ENCODE data around the gene SLC7A5. TPM values are rescaled to one million over a fixed set of nuclear protein-coding genes. Genes with fewer than 3 reads are reported as not detected.

SLC7A5 gene
- total RNA-seq, 1 donor from 2014 or later, result 42.2 TPM

DNA sequence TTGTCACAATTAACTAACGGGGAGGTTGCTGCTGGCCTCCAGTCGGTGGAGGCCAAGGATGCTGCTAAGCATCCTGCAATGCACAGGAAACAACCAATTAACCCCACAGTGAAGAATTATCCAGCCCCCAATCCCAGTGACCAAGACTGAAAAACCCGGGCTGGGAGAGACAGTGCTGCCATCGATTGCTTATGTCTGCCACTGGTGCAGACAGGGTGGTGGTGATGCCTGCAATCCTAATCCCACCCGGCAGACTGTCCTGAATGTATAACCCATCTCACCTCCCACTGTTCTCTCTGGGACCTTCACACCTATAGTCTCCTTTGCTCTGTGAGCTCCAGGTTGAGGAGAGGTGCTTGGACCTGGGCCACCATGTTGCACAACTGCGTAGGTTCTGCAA, 61.2 kb downstream of the SLC7A5 start:
- Mint-ChIP-seq H3K27me3 (peaks cover 29% of the 10 kb centered on the region), H3K27ac (no peak overlapping the region), H3K36me3 (ENCODE audit: insufficient read depth) (no peaks in the 10 kb centered on the region), H3K4me1 (ENCODE audit: low read depth) (peaks cover 15% of the 10 kb centered on the region), H3K4me3 (ENCODE audit: low read depth) (no peak overlapping the region), H3K9me3 (ENCODE audit: low read depth) (no peaks in the 10 kb centered on the region)
- DNase-seq (ENCODE audit: low spot score, unreplicated experiment), result no peak
- TF ChIP-seq, protein P1, sequence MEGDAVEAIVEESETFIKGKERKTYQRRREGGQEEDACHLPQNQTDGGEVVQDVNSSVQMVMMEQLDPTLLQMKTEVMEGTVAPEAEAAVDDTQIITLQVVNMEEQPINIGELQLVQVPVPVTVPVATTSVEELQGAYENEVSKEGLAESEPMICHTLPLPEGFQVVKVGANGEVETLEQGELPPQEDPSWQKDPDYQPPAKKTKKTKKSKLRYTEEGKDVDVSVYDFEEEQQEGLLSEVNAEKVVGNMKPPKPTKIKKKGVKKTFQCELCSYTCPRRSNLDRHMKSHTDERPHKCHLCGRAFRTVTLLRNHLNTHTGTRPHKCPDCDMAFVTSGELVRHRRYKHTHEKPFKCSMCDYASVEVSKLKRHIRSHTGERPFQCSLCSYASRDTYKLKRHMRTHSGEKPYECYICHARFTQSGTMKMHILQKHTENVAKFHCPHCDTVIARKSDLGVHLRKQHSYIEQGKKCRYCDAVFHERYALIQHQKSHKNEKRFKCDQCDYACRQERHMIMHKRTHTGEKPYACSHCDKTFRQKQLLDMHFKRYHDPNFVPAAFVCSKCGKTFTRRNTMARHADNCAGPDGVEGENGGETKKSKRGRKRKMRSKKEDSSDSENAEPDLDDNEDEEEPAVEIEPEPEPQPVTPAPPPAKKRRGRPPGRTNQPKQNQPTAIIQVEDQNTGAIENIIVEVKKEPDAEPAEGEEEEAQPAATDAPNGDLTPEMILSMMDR (IDR thresholded peaks at IDR 0.05; ENCODE audit: unreplicated experiment), result no peak

DNA sequence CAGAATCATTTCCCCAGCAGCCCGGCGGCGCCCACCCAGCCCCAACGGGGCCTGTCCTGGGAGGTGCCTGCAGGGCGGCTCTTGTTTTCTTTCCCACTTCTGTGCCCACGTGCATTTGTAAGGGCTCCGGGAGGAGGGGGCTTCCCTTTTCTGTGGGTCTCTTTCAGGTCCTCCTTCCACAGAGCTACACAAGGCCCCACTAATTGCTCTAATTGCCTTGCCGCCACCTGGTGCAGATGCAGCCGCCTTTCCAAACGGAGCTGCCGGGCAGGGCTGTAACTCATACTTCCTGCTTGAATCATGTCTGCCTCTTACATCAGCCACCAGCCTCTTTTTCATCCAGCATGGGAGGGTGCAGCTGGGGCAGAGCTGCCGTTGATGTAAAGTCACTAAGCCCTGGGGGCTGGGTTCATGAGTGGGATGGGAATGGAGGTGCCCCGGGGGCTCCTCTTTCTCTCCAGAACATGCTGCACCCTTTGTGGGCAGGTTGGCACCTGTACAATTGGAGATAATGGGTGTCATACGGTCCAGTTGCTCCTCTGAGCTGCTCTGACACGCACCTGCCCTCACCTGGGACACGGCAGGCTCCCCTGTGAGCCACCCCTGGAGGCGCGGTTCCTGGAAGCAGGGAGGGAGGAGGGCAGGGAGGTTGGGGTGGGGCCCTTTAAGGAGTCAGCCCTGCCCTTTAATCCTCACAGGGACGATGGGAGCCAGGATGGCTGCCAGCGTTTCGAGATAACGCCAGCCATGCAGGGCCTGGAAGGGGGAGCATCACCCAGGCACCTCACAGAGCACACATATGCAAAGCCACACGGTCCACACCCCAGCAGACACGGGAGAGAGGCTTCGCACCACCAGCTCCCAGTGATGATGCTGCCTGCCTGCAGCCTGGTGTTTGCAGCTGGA, 62.4 kb downstream of the SLC7A5 start:
- H3K4me3 Mint-ChIP-seq (ENCODE audit: low read depth), result no peak overlapping the region
- no peaks in the 10 kb centered on the region for H3K36me3 Mint-ChIP-seq (ENCODE audit: insufficient read depth)
- peaks cover 10% of the 10 kb centered on the region for H3K4me1 Mint-ChIP-seq (ENCODE audit: low read depth)
- peaks cover 23% of the 10 kb centered on the region for H3K27me3 Mint-ChIP-seq
- H3K9me3 Mint-ChIP-seq (ENCODE audit: low read depth), result no peaks in the 10 kb centered on the region
- H3K27ac Mint-ChIP-seq, result no peak overlapping the region
- TF ChIP-seq, protein P1 (IDR thresholded peaks at IDR 0.05; ENCODE audit: unreplicated experiment), result no peak
- DNase-seq (ENCODE audit: low spot score, unreplicated experiment), result no peak

DNA sequence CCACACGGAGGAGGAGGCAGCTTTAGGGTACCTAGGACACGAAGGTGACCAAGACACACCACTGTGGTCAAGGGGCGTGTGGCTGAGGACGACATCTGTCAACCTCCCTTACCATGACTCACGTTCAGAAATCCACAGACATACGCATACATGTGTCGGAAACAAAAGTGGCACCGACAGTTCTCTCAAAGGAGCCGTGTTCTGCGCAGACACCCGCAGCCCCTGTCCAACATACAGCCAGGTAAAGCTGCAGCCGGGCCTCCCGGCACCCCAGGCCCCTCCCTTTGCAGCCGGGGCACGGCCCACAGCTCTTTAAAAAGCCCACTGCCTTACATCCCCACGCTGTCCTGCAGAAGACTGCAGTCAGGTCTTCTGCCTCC, 63.1 kb downstream of the SLC7A5 start:
- Mint-ChIP-seq H3K4me3 (ENCODE audit: low read depth) (no peak overlapping the region), H3K27me3 (peaks cover 19% of the 10 kb centered on the region), H3K36me3 (ENCODE audit: insufficient read depth) (no peaks in the 10 kb centered on the region), H3K9me3 (ENCODE audit: low read depth) (no peaks in the 10 kb centered on the region), H3K27ac (no peak overlapping the region), H3K4me1 (ENCODE audit: low read depth) (peaks cover 8% of the 10 kb centered on the region)
- no peak for DNase-seq (ENCODE audit: low spot score, unreplicated experiment)
- TF ChIP-seq, protein P1 (IDR thresholded peaks at IDR 0.05; ENCODE audit: unreplicated experiment), result no peak

DNA sequence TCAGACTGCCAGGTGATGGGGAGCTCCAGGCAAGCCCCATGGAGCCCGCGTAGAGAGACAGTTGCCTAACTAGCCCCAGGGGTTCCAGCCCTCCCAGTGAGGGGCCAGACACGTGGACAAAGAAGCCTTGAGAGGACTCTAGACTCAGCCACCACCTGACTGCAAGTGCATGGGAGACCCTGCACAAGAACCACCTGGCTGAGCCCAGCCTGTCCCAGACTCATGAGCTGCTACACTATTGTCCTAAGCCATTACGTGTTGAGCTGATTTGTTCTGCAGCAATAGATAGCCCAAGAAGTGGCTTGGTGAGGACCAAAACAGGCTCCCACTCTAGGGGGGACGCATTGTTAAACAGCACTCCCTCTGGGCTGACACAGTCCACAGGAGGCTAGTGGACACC, 65.9 kb downstream of the SLC7A5 start:
- no peak overlapping the region for H3K4me3 Mint-ChIP-seq (ENCODE audit: low read depth)
- no peak for DNase-seq (ENCODE audit: low spot score, unreplicated experiment)
- H3K27ac Mint-ChIP-seq, result no peak overlapping the region
- peaks cover 5% of the 10 kb centered on the region for H3K4me1 Mint-ChIP-seq (ENCODE audit: low read depth)
- H3K27me3 Mint-ChIP-seq, result peaks cover 11% of the 10 kb centered on the region
- H3K9me3 Mint-ChIP-seq (ENCODE audit: low read depth), result no peaks in the 10 kb centered on the region
- TF ChIP-seq, protein P1 (IDR thresholded peaks at IDR 0.05; ENCODE audit: unreplicated experiment), result no peak
- no peaks in the 10 kb centered on the region for H3K36me3 Mint-ChIP-seq (ENCODE audit: insufficient read depth)

DNA sequence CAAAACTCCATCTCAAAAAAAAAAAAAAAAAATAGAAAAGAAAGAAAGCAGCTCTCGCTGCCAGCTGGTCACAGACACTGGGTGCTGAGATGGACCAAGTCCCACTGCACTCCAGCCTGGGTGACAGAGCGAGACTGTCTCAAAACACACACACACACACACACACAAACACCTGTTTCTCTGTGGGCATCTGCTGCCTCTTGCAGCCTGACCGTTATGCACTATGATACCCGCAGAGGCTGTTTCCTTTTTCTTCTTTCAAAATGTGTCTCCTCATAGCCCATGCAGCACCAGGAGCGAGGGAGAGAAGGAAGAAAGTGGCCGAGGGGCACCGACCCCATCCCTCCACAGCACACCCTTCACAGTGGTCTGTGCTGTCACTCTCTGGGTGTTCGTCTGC, 66.6 kb downstream of the SLC7A5 start:
- TF ChIP-seq, protein P1 (IDR thresholded peaks at IDR 0.05; ENCODE audit: unreplicated experiment), result no peak
- DNase-seq (ENCODE audit: low spot score, unreplicated experiment), result no peak
- H3K9me3 Mint-ChIP-seq (ENCODE audit: low read depth), result no peaks in the 10 kb centered on the region
- H3K27ac Mint-ChIP-seq, result no peak overlapping the region
- peaks cover 8% of the 10 kb centered on the region for H3K27me3 Mint-ChIP-seq
- H3K4me1 Mint-ChIP-seq (ENCODE audit: low read depth), result peaks cover 5% of the 10 kb centered on the region
- H3K36me3 Mint-ChIP-seq (ENCODE audit: insufficient read depth), result no peaks in the 10 kb centered on the region
- no peak overlapping the region for H3K4me3 Mint-ChIP-seq (ENCODE audit: low read depth)

Measured in progenitor cell of endocrine pancreas (in vitro differentiated cells).